KMS-11 (cell line): ENCODE measurements around the gene TMEM169.

Source experiments
- H2AFZ ChIP-seq: fragments of 200-600 bp; sonication (generic); 2 replicates; pipeline ENCODE4 v1.6.1; 2016; ENCODE audit warnings: antibody characterized with exemption, mixed run types, low read depth
- H3K27ac ChIP-seq: fragments of 200-600 bp; sonication (generic); 2 replicates; pipeline ENCODE4 v1.6.1; 2016; ENCODE audit warnings: mild to moderate bottlenecking, mixed run types
- H3K27me3 ChIP-seq: fragments of 200-600 bp; sonication (generic); 2 replicates; pipeline ENCODE4 v1.6.1; 2017; ENCODE audit warnings: mild to moderate bottlenecking, low read depth, mixed run types, moderate library complexity; ENCODE audit not compliant: insufficient read depth
- H3K36me3 ChIP-seq: fragments of 200-600 bp; sonication (generic); 2 replicates; pipeline ENCODE4 v1.6.1; 2017; ENCODE audit warnings: mild to moderate bottlenecking, mixed run types; ENCODE audit not compliant: insufficient read depth
- H3K4me1 ChIP-seq: fragments of 200-600 bp; sonication (generic); 2 replicates; pipeline ENCODE4 v1.6.1; 2016; ENCODE audit warnings: mild to moderate bottlenecking, low read depth, mixed run types; ENCODE audit not compliant: poor library complexity, severe bottlenecking
- H3K4me2 ChIP-seq: fragments of 200-600 bp; sonication (generic); 2 replicates; pipeline ENCODE4 v1.7.0; 2016; ENCODE audit warnings: mild to moderate bottlenecking, mixed run types
- H3K4me3 ChIP-seq: fragments of 200-600 bp; sonication (generic); IDR thresholded peaks from 2 replicates; pipeline ENCODE4 v1.6.1; 2017; ENCODE audit warnings: low read depth, low read length, mixed read lengths; ENCODE audit not compliant: insufficient read depth
- H3K79me2 ChIP-seq: fragments of 200-600 bp; sonication (generic); 2 replicates; pipeline ENCODE4 v1.6.1; 2016; ENCODE audit warnings: low read depth, mixed run types; ENCODE audit not compliant: insufficient read depth
- H3K9ac ChIP-seq: fragments of 200-600 bp; sonication (generic); 2 replicates; pipeline ENCODE4 v1.6.1; 2016; ENCODE audit warnings: mild to moderate bottlenecking, mixed run types
- H4K20me1 ChIP-seq: fragments of 200-600 bp; sonication (generic); 2 replicates; pipeline ENCODE4 v1.6.1; 2016; ENCODE audit warnings: mild to moderate bottlenecking, mixed run types; ENCODE audit not compliant: insufficient read depth
- TF ChIP-seq, protein P1 (sequence below): fragments of 200-600 bp; sonication (generic); conservative IDR thresholded peaks from 2 replicates; pipeline ENCODE4 v1.6.1; 2017; ENCODE audit warnings: low read depth, mild to moderate bottlenecking, antibody characterized with exemption, low read length, moderate library complexity, mixed read lengths

TMEM169 gene

DNA sequence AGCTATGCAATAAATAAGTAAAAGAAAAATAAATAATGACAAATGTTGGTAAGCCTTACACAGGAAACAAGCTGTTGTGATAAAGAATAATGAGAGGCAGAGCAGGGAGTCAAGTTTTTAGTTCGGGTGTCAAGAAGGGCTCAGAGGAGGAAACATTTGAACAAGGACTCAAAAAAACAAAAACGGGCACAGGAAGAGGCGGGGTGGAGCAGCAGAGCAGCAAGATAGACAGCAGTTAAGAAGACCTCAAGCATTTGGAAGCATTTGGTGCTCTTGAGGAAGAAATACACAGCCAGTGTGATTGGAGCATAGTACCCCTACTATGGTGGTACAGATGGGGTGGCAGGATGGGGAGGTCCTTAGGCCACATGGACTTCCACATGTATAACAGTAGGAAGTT is 2.8 kb downstream of the TMEM169 start:
- peaks cover 34% of the 10 kb centered on the region for H3K4me1 ChIP-seq
- H3K9ac ChIP-seq = no peak overlapping the region
- H4K20me1 ChIP-seq = no peaks in the 10 kb centered on the region
- H2AFZ ChIP-seq = no peak overlapping the region
- no peaks in the 10 kb centered on the region; the same call in 1 of the 2 replicates for H3K27me3 ChIP-seq
- no peak overlapping the region for H3K4me2 ChIP-seq
- H3K36me3 ChIP-seq = no peaks in the 10 kb centered on the region
- TF ChIP-seq, protein P1, sequence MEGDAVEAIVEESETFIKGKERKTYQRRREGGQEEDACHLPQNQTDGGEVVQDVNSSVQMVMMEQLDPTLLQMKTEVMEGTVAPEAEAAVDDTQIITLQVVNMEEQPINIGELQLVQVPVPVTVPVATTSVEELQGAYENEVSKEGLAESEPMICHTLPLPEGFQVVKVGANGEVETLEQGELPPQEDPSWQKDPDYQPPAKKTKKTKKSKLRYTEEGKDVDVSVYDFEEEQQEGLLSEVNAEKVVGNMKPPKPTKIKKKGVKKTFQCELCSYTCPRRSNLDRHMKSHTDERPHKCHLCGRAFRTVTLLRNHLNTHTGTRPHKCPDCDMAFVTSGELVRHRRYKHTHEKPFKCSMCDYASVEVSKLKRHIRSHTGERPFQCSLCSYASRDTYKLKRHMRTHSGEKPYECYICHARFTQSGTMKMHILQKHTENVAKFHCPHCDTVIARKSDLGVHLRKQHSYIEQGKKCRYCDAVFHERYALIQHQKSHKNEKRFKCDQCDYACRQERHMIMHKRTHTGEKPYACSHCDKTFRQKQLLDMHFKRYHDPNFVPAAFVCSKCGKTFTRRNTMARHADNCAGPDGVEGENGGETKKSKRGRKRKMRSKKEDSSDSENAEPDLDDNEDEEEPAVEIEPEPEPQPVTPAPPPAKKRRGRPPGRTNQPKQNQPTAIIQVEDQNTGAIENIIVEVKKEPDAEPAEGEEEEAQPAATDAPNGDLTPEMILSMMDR = no peak
- H3K27ac ChIP-seq = no peak overlapping the region
- no peaks in the 10 kb centered on the region for H3K79me2 ChIP-seq
- no peak overlapping the region for H3K4me3 ChIP-seq

DNA sequence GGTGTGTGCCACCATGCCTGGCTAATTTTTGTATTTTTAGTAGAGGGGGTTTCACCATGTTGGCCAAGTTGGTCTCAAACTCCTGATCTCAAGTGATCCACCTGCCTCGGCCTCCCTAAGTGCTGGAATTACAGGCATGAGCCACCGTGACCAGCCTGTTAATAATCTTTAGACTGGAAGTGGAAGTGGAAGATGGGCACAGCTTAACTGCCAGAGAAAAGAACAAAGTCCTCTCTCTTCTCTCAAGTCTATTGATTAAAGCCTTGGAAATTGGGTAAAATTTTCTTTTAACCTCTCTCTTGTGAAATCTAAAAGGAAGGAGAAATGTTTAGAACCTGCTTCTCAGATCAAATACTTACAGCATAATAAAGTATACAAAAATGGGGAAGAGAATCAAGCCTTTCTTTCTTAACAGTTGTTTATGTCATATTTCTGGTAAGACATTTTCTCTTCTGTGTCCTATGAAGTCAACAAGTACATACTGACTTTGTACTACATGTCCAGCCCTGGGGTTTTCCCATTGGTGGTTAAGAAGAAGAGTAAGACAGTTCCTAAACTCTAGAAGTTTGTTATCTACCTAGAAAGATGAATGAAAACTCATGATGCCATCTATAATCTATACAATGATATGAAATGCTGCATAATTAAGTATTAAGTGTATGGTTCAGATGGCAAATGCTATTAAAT is 4.6 kb downstream of the TMEM169 start:
- Histone ChIP-seq H3K36me3 (no peaks in the 10 kb centered on the region), H2AFZ (no peak overlapping the region), H3K4me2 (no peak overlapping the region), H3K4me3 (no peak overlapping the region), H3K79me2 (no peaks in the 10 kb centered on the region), H3K4me1 (peaks cover 38% of the 10 kb centered on the region), H4K20me1 (no peaks in the 10 kb centered on the region), H3K27ac (no peak overlapping the region), H3K27me3 (no peaks in the 10 kb centered on the region; the same call in 1 of the 2 replicates), H3K9ac (no peak overlapping the region)
- TF ChIP-seq, protein P1 = no peak

DNA sequence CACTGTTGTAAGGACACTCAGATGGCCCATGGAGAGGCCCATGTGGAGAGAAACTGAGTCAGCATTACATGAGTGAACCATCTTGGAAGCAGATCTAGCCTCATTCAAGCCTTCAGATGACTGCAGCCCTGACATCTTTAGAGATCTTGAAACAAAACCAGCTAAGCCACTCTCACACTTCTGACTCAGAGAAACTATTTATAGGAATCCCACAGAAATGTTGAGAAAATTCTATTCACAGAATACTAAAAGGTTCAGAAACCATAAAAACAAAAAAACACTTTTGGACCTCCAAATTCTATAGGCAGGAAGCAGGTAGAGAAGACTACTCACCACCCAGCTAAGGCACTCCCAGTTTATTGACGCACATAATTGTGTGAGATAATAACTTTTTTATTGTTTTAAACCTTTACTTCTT is 8.7 kb downstream of the TMEM169 start:
- no peaks in the 10 kb centered on the region for H4K20me1 ChIP-seq
- H3K4me2 ChIP-seq = peak overlapping the region; percentile 69; the same call in 1 of the 2 replicates
- H3K27me3 ChIP-seq = no peaks in the 10 kb centered on the region
- H3K4me3 ChIP-seq = no peak overlapping the region
- no peaks in the 10 kb centered on the region for H3K36me3 ChIP-seq
- H3K9ac ChIP-seq = no peak overlapping the region
- no peaks in the 10 kb centered on the region for H3K79me2 ChIP-seq
- H3K4me1 ChIP-seq = peaks cover 34% of the 10 kb centered on the region
- peak overlapping the region; percentile 46; the same call in 1 of the 2 replicates for H2AFZ ChIP-seq
- peak overlapping the region; percentile 37; the same call in 1 of the 2 replicates for H3K27ac ChIP-seq
- TF ChIP-seq, protein P1 = no peak

DNA sequence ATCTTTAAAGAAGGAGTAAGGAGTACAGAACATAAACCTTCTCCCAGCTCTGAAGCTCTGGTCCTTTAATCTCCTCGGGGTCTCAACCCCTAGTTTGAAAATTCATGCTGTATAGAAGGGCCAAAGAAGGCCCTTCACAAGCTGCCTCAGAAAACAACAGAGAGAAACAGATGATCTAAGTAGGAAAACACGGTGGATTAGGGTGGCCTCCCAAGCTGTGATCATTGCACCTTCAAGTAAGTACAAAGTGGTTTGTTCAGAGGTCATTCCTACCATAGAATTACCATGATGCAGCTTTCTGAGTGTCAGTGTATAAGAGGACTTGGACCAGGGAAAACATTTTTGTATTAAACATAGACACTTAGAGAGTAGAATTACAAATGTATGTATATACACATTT is 10.9 kb downstream of the TMEM169 start:
- Histone ChIP-seq H3K27ac (no peak overlapping the region), H3K27me3 (no peaks in the 10 kb centered on the region), H3K36me3 (no peaks in the 10 kb centered on the region), H2AFZ (no peak overlapping the region), H3K9ac (no peak overlapping the region), H3K79me2 (no peaks in the 10 kb centered on the region), H3K4me1 (peaks cover 27% of the 10 kb centered on the region), H4K20me1 (no peaks in the 10 kb centered on the region), H3K4me2 (no peak overlapping the region), H3K4me3 (no peak overlapping the region)
- TF ChIP-seq, protein P1 = no peak
